Stimulated activated CD8-positive, alpha-beta memory T cell treated with anti-CD3 and anti-CD28 coated beads, Interleukin-7, amount 100 ng/mL, for 48 hours (primary cell): ENCODE measurements around the gene CTBP2.

Experiments
- DNase-seq, 2 donors: peaks; one replicate each; pipeline ENCODE4 v3.0.0-alpha.2; 2020; ENCODE audit warnings: low read depth in 1 of 2; ENCODE audit errors: extremely low read depth in 1 of 2

Gene CTBP2

GRCh38 chr10:125107166-125107949 lies 53.0 kb downstream of the CTBP2 start:
- no peak for DNase-seq

GRCh38 chr10:125106586-125106985 lies 53.8 kb downstream of the CTBP2 start:
- no peak for DNase-seq

GRCh38 chr10:125105706-125106255 lies 54.6 kb downstream of the CTBP2 start:
- no peak for DNase-seq

GRCh38 chr10:125105155-125105554 lies 55.2 kb downstream of the CTBP2 start:
- no peak for DNase-seq

- no peak for DNase-seq
These were observed 55.8 kb downstream of the CTBP2 start for GRCh38 chr10:125104559-125104958.

- DNase-seq, result no peak
These were observed 56.4 kb downstream of the CTBP2 start for GRCh38 chr10:125103924-125104323.

- DNase-seq, result no peak
These were observed 56.9 kb downstream of the CTBP2 start for GRCh38 chr10:125103466-125103865.

- DNase-seq, result no peak
These were observed 57.5 kb downstream of the CTBP2 start for GRCh38 chr10:125102821-125103220.

- DNase-seq, result no peak
These were observed 58.1 kb downstream of the CTBP2 start for GRCh38 chr10:125102246-125102645.

GRCh38 chr10:125101581-125101980 lies 58.8 kb downstream of the CTBP2 start:
- DNase-seq, result no peak

- DNase-seq, result no peak
These were observed 59.3 kb downstream of the CTBP2 start for GRCh38 chr10:125101049-125101448.

GRCh38 chr10:125097409-125098070 lies 62.8 kb downstream of the CTBP2 start:
- no peak for DNase-seq

- DNase-seq, result no peak
These were observed 63.4 kb downstream of the CTBP2 start for GRCh38 chr10:125096975-125097374.

- no peak for DNase-seq
These were observed 64.0 kb downstream of the CTBP2 start for GRCh38 chr10:125096371-125096770.

GRCh38 chr10:125095776-125096175 lies 64.6 kb downstream of the CTBP2 start:
- DNase-seq, result no peak

GRCh38 chr10:125095228-125095627 lies 65.1 kb downstream of the CTBP2 start:
- DNase-seq, result no peak

- no peak for DNase-seq
These were observed 65.6 kb downstream of the CTBP2 start for GRCh38 chr10:125094806-125095205.

- no peak for DNase-seq
These were observed 66.2 kb downstream of the CTBP2 start for GRCh38 chr10:125093974-125094705.

- no peak for DNase-seq
These were observed 67.0 kb downstream of the CTBP2 start for GRCh38 chr10:125093199-125093973.

GRCh38 chr10:125092564-125093031 lies 67.8 kb downstream of the CTBP2 start:
- no peak for DNase-seq

- DNase-seq, result no peak
These were observed 68.5 kb downstream of the CTBP2 start for GRCh38 chr10:125091891-125092290.
